ENCODE measurements around the gene ADAR.

Gene ADAR

DNA sequence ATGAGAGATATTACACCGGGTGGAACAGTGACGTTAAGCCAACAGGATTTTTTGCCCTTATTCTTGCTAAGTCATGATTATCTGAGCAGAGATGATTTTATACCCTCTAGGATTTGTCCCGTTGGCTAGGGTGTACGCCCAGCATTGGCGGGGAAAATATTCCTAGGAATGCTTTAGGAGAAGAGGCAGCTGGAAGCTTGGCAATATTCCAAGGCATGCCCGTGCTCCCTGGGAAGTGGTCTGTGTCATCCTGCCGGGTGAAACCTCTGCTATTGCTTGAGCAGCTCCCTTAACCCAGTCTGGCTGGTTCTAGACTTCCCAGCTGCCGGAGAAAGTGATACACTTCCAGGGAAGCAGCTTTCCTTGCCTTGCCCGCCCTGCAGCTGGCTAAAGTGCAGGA is 24.2 kb downstream of the ADAR start:
- no peak for DNase-seq

DNA sequence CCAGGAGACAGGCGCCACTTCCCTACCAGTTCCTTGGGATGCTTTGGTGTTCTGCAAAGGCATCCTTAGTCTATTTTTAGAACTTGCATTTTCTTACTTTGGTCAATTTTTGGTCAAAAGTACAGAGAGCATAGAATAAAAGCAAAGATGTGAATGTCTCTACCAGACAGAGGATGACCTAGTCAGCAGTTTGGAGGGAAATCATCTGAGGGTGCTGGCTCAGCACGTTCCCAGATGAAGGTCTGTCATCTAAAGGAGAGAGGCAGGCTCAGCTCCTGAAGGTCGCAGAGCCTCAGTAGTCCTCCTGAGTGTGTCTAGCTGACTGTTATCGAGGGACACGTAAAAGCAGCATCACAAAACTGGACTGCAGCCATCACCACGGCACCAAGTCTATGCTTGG is 25.1 kb downstream of the ADAR start:
- DNase-seq, result no peak

DNA sequence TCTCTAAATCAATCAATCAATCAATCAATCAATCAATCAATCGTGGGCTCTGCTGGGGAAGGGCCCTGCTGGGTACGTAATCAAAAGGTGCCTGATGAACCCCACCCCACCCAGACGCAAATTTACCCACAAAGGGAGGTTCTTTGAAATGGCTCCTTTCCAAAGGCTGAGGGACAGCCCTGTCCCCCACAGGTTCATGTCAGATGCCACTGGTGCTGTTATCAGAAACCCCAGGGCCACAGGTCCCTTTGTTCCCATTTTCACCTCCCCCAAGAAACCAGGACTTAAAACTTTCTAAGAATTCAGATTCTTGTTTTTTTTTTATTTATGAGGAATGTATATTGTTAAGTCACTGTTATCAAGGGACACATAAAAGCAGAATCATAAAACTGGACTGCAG is 26.2 kb downstream of the ADAR start:
- DNase-seq, result no peak

DNA sequence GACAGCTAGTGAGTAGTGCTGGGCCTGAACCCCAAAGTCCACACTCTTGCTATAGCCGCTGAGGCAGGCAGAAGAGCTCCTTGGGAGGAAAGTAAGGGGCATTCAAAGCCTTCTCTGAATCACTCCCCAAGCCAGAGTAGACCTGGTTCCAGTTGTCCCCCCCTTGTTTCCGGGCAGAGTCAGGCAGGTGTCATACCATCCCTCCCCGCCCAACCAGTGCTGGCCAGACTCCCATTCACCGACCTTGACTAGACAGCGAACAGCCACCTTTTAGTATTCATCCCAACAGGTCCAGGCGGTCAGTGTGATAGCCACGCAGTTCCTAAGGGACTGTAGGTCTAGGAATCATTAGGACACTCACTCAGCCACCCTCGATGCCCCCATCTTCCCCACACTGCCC is 28.6 kb downstream of the ADAR start:
- DNase-seq, result no peak

DNA sequence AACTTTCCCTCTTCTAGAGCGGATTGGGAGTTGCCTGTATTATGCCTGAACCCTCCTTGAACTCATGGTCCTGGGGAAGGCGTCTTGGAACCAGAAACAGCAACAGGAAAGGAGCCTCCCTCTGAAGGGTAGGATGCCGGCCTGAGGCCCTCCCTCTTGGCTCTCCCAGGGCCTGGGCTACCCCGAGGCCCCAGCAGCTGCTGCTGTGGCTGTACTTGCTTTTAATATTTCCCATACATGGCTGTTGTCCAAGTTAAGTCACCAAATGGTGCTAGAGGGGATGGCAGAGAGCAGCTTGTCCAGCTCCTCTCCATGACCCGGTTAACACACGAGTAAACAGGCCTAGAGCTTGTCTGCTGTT is 29.9 kb downstream of the ADAR start:
- DNase-seq, result no peak

DNA sequence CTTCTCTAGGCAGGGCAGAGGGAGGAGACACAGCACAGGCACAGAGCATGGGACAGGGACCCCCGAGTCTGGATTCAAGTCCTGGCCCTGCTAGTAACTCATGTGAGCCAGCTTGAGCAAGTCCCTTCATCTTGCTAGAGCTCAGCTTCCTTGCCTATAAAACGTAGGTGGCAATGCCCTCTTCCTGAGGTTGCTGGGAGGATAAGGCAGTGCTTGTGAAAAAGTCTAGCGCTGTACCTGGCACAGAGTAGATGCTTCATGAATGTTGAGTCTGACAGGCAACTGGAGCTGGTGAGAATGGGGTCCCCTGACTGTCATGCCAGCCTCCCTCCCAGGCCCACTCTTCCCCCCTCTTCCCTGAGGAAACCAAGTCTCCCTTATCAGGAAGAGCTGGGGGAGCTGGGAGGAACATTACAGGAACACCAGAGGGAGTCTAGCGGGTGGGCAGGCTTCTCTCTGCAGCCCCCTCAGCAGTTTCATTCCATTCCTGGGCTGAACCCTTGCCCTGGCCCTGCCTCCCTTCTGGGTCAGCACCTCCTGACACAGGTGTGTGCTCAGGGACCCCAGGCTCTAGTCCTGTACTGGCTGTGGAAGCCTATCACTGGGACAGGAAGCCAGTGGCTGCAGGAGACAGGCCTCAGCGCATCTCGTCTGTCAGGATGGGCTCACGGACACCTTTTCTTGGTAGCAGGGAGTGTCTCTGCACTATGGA is 30.5 kb downstream of the ADAR start:
- DNase-seq, result no peak

DNA sequence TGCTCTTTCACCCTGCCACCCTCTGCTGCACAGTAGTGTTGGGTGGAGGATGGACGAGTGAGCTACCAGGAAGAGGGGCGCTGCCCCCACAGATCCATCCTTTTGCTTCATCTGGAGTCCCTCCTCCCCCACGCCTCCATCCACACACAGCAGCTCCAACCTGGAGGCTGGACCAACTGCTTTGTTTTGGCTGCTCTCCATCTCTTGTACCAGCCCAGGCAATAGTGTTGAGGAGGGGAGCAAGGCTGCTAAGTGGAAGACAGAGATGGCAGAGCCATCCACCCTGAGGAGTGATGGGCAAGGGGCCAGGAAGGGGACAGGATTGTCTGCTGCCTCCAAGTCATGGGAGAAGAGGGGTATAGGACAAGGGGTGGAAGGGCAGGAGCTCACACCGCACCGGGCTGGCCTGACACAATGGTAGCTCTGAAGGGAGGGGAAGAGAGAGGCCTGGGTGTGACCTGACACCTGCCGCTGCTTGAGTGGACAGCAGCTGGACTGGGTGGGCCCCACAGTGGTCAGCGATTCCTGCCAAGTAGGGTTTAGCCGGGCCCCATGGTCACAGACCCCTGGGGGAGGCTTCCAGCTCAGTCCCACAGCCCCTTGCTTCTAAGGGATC is 31.9 kb downstream of the ADAR start:
- DNase-seq, result no peak

DNA sequence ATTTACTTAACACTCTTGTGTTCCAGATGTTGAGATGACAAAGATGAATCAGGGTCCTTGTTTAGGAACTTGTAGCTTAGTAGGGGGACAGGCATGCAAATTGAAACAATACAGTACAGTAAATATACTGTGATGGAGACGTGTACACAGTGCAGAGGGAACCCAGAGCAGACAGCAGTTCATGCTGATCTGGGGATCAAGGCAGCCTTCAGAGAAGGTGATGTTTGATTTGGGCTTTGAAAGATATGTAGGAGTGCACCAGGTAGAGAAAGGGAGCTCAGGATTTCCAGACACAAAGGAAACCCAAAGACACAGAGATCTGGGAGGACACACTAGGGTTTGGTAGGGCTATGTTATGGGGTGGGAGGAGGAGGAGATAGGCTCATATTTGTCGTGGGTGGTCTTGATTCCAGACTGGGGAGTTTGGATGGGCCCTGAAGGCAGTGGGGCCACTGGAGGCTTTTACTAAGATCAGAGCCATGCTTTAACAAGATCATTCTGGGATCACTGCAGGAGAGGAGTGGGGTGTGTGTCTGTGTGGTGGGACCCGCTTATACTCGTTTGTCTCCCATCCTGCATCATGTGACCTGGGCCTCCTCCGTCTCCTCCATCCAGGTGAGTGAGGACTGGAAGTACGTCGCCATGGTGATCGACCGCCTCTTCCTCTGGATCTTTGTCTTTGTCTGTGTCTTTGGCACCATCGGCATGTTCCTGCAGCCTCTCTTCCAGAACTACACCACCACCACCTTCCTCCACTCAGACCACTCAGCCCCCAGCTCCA is 32.6 kb downstream of the ADAR start:
- DNase-seq, result no peak

DNA sequence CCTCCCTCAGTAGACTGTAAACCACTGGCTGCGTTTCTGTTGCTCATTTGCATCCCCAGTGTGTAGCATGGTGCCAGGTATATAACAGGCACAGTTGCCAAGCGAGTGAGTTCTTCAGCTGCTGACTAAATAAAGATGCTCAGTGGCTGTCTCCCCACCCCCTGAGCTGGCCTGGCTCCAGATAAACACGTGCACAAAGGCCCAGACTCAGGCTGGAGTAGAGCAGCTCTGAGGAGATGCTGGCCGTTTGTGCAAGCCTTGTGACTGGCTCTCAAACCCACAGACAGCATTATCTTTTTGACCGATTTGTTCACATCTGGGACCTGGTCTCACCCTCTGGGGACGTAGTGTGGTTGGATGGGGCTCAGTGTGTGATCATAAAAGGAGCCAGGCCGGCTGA is 33.3 kb downstream of the ADAR start:
- DNase-seq, result no peak

DNA sequence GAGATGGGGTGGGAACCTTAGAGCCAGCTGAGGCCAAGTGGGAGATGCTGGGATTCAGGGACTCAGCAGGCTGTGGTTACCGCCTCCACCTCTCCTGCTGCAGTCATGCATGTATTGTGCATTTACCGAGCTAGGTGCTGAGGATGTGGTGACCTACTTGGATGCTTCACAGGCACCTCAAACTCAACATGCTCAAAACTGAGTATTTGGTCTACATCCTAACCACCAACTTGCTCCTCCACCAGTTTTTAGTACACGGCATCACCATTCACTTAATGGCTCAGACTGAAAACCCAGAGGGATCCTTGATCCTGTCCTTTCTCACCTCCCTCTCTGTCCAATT is 34.8 kb downstream of the ADAR start:
- DNase-seq, result no peak

DNA sequence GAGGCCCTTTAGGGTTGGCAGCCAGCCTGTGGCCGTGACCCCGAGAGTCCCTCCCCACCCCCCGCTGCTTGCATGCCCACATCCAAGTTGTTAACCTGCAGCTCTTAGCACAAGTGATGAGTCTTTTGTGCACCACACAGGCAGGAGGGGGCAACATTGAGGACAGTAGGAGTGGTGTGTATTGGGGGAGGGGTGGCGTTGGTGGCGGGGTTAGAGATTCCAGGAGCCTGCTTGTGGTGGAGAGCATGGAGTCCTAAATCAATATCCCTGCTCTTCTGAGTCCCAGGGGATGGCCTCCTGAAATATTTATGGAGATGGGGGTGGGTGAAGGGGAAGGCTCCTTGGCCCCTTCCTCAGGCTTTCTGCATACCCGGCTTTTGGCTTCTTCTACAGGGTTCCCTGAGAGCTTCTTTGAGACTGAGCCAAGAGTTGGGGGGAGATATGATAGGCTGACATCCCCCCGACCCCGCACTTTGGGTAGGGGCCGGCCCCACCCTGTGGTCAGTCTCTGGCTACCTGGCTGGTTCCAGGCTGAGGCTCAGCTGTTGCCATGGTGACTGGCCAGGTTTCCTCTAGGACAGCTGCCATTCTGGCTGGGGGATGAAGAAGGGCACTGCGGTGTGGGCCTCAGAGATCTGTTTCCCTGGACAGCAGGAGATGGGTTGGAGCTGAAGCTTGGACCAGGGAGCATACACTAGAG is 35.4 kb downstream of the ADAR start:
- no peak for DNase-seq

DNA sequence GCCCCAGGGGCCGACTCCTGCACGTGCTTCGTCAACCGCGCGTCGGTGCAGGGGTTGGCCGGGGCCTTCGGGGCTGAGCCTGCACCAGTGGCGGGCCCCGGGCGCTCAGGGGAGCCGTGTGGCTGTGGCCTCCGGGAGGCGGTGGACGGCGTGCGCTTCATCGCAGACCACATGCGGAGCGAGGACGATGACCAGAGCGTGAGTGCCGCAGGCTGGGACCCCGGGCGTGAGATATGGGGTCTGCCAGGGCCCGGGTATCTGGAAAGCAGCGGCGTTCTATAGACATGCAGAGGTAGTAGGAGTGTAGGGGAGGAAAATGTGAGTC is 36.1 kb downstream of the ADAR start:
- DNase-seq, result no peak

DNA sequence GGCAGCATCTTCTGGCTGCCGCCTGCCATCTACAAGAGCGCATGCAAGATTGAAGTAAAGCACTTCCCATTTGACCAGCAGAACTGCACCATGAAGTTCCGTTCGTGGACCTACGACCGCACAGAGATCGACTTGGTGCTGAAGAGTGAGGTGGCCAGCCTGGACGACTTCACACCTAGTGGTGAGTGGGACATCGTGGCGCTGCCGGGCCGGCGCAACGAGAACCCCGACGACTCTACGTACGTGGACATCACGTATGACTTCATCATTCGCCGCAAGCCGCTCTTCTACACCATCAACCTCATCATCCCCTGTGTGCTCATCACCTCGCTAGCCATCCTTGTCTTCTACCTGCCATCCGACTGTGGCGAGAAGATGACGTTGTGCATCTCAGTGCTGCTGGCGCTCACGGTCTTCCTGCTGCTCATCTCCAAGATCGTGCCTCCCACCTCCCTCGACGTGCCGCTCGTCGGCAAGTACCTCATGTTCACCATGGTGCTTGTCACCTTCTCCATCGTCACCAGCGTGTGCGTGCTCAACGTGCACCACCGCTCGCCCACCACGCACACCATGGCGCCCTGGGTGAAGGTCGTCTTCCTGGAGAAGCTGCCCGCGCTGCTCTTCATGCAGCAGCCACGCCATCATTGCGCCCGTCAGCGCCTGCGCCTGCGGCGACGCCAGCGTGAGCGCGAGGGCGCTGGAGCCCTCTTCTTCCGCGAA is 36.6 kb downstream of the ADAR start:
- no peak for DNase-seq

DNA sequence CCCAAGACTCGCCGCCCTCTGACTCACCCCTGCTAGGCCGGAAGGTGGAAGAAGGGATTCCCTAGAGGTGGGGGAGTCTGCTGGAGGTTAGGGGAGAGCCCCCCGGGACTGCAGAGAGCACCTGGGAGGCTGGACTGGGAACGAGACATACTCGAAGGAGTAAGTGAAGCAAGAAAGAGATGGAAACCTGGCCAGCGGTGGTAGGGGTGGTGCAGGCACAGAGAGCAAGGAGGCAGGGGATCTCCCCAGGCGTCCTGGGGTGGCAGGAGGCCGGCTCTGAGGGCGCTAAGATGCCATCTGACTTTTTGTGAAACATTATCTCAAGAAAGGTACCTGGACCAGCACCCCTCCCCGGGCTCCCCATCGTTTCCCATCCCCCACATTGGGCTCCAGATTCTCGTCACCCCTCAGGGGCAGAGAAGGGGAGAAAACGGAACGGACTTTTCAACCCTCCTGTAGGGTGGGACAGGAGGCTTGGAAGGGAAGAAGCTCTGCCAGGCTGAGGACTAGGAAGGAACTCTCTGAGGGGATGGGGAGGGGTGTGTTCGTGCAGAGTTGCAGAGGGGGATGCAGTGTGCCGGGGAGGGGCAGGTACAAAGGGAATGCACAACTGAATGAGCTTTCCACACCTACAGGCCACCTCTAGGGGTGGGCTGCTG is 39.7 kb downstream of the ADAR start:
- peak; percentile 7 for DNase-seq

DNA sequence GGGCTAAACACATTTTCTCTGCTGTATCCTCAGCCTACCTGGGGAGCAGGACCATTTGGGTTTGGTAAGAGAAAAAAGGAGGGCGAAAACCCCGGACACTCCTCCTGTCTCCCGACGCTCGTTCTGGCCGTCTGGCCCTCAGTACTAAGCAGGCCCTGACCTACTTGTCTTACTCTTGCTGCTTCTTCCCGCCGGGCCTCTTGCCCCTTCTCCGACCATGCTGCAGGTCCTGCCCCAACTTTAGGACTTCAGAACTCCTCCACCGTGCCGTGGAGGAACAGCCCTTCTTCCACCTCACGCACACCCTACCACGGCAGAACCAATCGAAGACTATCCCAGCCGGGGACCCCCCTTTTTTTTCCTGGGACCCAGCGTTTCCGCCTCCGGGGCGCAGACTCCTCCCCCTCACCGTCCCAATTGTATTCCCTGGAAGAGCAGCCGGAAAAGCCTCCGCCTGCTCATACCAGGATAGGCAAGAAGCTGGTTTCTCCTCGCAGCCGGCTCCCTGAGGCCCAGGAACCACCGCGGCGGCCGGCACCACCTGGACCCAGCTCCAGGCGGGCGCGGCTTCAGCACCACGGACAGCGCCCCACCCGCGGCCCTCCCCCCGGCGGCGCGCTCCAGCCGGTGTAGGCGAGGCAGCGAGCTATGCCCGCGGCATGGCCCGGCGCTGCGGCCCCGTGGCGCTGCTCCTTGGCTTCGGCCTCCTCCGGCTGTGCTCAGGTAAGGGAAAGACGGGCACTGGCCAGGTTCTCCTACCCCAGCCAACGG is 40.4 kb downstream of the ADAR start, which contains the start of gene CHRNB2:
CHRNB2 (plus strand) TSS at position 393 of the 771 bp plus-strand sequence; CDS start at position 660, 267 bp downstream.
- peak; percentile 50 for DNase-seq

DNA sequence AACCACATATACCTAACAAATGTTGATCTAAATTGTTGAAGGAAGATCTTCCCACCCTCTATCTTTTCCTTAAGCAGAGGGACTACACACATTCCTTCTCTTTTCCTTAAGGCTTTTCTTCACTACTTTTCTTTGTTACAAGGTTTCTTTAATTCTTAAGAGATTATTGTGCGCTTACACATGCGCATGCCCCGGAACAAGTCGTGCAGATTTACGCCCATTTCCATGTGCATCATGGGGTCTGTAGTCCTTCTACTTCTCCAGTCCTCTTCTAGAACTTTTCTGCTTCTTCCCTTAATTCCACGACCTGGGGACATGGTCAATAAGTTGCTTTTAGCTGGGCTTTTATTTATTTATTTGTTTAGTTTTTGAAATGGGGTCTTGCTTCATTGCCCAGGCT is 42.1 kb downstream of the ADAR start:
- DNase-seq, result no peak

DNA sequence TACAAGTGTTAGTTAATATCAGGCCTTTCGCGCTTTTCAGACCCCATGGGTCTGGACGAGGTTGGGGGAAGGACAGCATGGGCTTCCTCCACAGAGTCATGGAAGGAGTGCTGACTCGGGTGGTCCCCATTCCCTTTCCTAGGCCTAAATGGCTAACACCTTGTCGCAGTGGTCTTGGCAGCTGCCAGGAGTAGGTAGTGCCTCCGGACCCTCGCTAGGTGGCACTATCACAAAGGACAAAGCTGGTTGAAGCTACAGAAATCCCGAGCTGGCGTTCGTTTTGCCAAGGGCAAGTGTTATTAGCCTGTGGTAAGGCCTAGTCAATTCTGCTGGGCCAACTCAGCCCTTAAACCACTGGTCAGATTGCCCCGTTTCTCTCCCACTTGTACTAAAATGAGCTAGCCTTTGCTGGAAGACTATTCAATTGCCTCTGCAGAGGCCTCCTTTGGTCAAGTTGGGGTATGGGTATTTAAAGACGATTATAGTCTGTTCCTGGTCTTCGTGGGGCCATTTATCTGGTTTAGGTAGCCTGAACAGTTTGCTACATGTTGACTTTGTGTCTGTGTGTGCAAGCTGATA is 48.4 kb downstream of the ADAR start:
- peak; percentile 72 for DNase-seq

DNA sequence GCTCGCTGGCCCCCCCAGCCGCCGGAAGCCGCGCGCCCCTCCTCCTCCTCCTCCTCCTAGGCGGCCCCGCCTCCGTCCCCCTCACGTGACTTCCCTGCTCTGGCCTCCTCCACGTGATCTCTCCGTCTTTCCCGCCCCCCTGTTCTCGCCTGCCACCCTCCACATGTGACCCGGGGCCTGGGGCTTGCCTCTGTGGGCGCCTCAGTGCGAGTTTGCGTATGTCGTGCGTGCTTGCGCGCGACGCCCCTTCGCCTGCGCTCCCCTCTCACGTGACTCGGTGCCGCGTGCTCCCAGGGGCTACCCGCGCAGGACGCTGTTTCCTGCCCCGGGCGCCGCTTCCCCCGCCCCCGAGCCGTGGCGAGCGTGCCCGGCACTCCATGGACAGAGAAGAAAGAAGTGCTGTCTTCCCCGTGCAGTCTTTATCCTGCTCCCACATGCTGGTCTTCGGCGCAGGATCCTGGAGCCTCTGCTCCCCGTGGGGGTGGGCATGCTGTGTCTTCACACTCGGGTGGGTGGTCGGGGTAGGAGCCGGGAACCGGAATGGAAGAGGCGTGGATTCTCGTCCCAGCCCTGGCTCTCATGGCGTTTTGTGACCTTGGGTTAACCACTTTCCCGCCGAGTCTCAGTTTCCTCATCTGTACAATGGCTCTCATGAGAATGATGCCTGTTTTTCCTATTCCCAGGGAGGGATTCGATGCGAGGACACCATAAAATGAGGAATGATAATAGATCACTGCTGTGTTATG is 49.1 kb downstream of the ADAR start:
- peak; percentile 94 for DNase-seq

DNA sequence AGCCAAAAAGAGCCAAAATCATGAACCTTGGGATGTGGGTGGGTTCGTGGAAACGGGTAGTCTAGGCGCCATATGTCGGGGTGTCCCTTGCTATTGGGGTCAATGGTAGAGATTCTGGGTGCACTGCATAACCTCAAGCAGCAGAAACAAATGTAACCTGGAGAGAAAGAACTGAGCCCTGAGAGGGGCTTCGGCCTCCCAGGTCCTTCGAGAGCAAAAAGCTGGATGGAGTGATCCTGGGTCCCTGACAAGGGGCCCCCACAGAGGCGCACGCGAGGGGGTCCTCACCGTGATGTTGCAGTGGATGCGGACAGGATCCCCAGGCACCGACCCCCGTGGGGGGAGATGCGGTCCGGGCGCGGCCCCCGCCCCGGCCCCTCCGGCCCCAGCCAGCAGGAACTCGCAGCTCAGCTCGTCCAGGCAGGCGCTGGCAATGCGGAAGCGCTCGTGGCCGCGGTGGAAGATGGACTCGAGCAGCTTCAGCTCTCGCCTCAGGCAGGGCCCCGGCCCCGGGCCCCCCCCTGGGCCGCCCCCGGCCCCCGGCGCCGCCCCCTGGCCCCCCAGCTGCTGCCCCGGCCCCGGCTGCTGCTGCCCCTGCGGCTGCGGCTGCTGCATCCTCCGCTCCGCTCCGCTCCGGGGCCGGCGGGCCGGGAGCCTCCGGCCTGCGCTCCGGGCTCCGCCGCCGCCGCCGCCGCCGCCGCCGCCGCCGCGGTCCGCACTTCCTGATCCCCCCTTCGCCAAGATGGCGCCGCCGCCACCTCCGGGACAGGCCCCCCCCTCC is 49.9 kb downstream of the ADAR start, which contains the start of gene UBE2Q1:
UBE2Q1 (minus strand) TSS at position 724 of the 781 bp plus-strand sequence; CDS start at position 615, 109 bp downstream.
- no peak for DNase-seq
